ENCODE measurements around the gene OPRPN.

DNA sequence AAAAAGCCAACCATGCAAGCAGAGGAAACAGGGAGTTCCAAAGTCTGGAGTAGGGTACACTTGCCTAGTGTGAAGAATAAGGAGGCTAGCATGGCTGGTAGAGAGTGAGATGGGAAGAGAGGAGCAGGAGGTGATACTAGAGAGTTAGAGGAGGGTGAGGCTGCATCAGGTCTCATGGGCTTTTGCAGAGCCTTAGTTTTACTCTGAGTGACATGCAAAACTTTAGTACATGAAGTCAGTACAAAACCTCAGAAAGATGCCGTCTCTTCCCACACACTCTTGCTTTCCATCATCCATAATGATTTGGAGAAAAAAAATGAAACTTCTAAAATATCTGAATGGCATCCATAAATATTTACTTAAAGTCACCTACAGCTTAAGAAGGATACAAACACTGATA lies 5.0 kb downstream of the OPRPN start:
- TF ChIP-seq, protein P1, sequence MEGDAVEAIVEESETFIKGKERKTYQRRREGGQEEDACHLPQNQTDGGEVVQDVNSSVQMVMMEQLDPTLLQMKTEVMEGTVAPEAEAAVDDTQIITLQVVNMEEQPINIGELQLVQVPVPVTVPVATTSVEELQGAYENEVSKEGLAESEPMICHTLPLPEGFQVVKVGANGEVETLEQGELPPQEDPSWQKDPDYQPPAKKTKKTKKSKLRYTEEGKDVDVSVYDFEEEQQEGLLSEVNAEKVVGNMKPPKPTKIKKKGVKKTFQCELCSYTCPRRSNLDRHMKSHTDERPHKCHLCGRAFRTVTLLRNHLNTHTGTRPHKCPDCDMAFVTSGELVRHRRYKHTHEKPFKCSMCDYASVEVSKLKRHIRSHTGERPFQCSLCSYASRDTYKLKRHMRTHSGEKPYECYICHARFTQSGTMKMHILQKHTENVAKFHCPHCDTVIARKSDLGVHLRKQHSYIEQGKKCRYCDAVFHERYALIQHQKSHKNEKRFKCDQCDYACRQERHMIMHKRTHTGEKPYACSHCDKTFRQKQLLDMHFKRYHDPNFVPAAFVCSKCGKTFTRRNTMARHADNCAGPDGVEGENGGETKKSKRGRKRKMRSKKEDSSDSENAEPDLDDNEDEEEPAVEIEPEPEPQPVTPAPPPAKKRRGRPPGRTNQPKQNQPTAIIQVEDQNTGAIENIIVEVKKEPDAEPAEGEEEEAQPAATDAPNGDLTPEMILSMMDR (IDR thresholded peaks at IDR 0.05; ENCODE audit: insufficient read depth, low read length, poor library complexity, severe bottlenecking) = no peak
- no peak for TF ChIP-seq EZH2phosphoT487 (conservative IDR thresholded peaks at IDR 0.05; ENCODE audit: low read length)
